Astrocyte (in vitro differentiated cells and primary cell): ENCODE measurements around the gene PCDHB8. TPM values are rescaled to one million over a fixed set of nuclear protein-coding genes. Genes with fewer than 3 reads are reported as not detected.

Experiments
- total RNA-seq: library from RNA; stranded (reverse); gene quantifications from 2 replicates; pipeline ENCODE4 v1.2.1, GENCODE V29; 2021

Gene PCDHB8
- total RNA-seq, 1 donor from 2014 or later, result 4.9 TPM

Other genes with a start within 250 kb of the PCDHB8 start
- gene PCDHAC2, start 211.3 kb upstream of the PCDHB8 start, total RNA-seq, result 6.9 and 7.7 TPM in 2 replicates
- not detected in 2 replicates for gene PCDHB1, start 126.4 kb upstream of the PCDHB8 start, total RNA-seq
- 44.3 and 50.7 TPM in 2 replicates for gene PCDHB2, start 83.2 kb upstream of the PCDHB8 start, total RNA-seq
- gene PCDHB3, start 77.3 kb upstream of the PCDHB8 start, total RNA-seq, result 3.6 and 3.9 TPM in 2 replicates
- gene PCDHB4, start 56.0 kb upstream of the PCDHB8 start, total RNA-seq, result 1.0 and 1.1 TPM in 2 replicates
- gene PCDHB5, start 42.6 kb upstream of the PCDHB8 start, total RNA-seq, result 8.7 and 9.7 TPM in 2 replicates
- 0.50 and 0.70 TPM in 2 replicates for gene PCDHB6, start 27.7 kb upstream of the PCDHB8 start, total RNA-seq
- gene PCDHB7, start 5.1 kb upstream of the PCDHB8 start, total RNA-seq, result 0.79 and 1.0 TPM in 2 replicates
- 3.2 and 4.4 TPM in 2 replicates for gene PCDHB16, start 4.6 kb downstream of the PCDHB8 start, total RNA-seq
- gene PCDHB9, start 9.4 kb downstream of the PCDHB8 start, total RNA-seq, result 3.6 and 5.3 TPM in 2 replicates
- gene PCDHB10, start 14.6 kb downstream of the PCDHB8 start, total RNA-seq, result 6.4 and 7.0 TPM in 2 replicates
- gene PCDHB11, start 21.8 kb downstream of the PCDHB8 start, total RNA-seq, result 2.1 TPM in 2 replicates
- gene PCDHB12, start 30.9 kb downstream of the PCDHB8 start, total RNA-seq, result 0.87 and 1.2 TPM in 2 replicates
- gene PCDHB13, start 36.1 kb downstream of the PCDHB8 start, total RNA-seq, result 3.3 TPM in 2 replicates
- gene PCDHB14, start 45.6 kb downstream of the PCDHB8 start, total RNA-seq, result 5.6 and 6.4 TPM in 2 replicates
- 1.3 and 1.6 TPM in 2 replicates for gene PCDHB15, start 67.6 kb downstream of the PCDHB8 start, total RNA-seq
- gene SLC25A2, start 126.3 kb downstream of the PCDHB8 start, total RNA-seq, result 0.19 and 0.25 TPM in 2 replicates
- gene TAF7, start 143.0 kb downstream of the PCDHB8 start, total RNA-seq, result 95.1 and 102 TPM in 2 replicates
- gene PCDHGA1, start 152.7 kb downstream of the PCDHB8 start, total RNA-seq, result 0.17 and 0.27 TPM in 2 replicates
- 0.14 and 0.17 TPM in 2 replicates for gene PCDHGA2, start 161.0 kb downstream of the PCDHB8 start, total RNA-seq
- 0.14 and 0.17 TPM in 2 replicates for gene PCDHGA3, start 166.0 kb downstream of the PCDHB8 start, total RNA-seq
- gene PCDHGB1, start 172.3 kb downstream of the PCDHB8 start, total RNA-seq, result 1.0 and 1.5 TPM in 2 replicates
- 0.48 and 0.50 TPM in 2 replicates for gene PCDHGA4, start 177.2 kb downstream of the PCDHB8 start, total RNA-seq
- 1.4 TPM in 2 replicates for gene PCDHGB2, start 182.2 kb downstream of the PCDHB8 start, total RNA-seq
- gene PCDHGA5, start 186.4 kb downstream of the PCDHB8 start, total RNA-seq, result 0.29 and 0.30 TPM in 2 replicates
- gene PCDHGB3, start 192.5 kb downstream of the PCDHB8 start, total RNA-seq, result 0.10 and 0.14 TPM in 2 replicates
- gene PCDHGA6, start 196.1 kb downstream of the PCDHB8 start, total RNA-seq, result 0.22 and 0.41 TPM in 2 replicates
- gene PCDHGA7, start 205.0 kb downstream of the PCDHB8 start, total RNA-seq, result 0.57 and 0.62 TPM in 2 replicates
- gene PCDHGB4, start 209.9 kb downstream of the PCDHB8 start, total RNA-seq, result 13.6 and 15.7 TPM in 2 replicates
- gene PCDHGA8, start 214.8 kb downstream of the PCDHB8 start, total RNA-seq, result 1.0 and 1.2 TPM in 2 replicates
- gene PCDHGB5, start 220.2 kb downstream of the PCDHB8 start, total RNA-seq, result 1.1 and 2.1 TPM in 2 replicates
- gene PCDHGA9, start 225.0 kb downstream of the PCDHB8 start, total RNA-seq, result 0.73 and 0.87 TPM in 2 replicates
- 18.4 and 19.9 TPM in 2 replicates for gene PCDHGB6, start 230.2 kb downstream of the PCDHB8 start, total RNA-seq
- 34.0 and 41.6 TPM in 2 replicates for gene PCDHGA10, start 235.2 kb downstream of the PCDHB8 start, total RNA-seq
- gene PCDHGB7, start 239.9 kb downstream of the PCDHB8 start, total RNA-seq, result 22.4 and 26.1 TPM in 2 replicates
- gene PCDHGA11, start 243.3 kb downstream of the PCDHB8 start, total RNA-seq, result 5.3 and 5.8 TPM in 2 replicates